Esophagus muscularis mucosa (tissue), 4 donors: ENCODE data around the gene TMEM17. TPM values are rescaled to one million over a fixed set of nuclear protein-coding genes. Genes with fewer than 3 reads are reported as not detected.

ENCODE experiments used
- DNase-seq: peaks from one replicate; pipeline ENCODE4 v3.0.0-alpha.2; 2017; ENCODE audit errors: extremely low spot score
- H3K27ac ChIP-seq, 4 donors: fragments of 200-600 bp; sonication (generic); replicated peaks in 1 of 4; 1 replicate in 3 of 4; 2 replicates in 1 of 4; pipeline ENCODE4 v1.5.1; 2016 to 2019; ENCODE audit warnings: mild to moderate bottlenecking in 1 of 4
- H3K27me3 ChIP-seq, 4 donors: fragments of 200-600 bp; sonication (generic); one replicate each; pipeline versions ENCODE4 v1.5.1 to v1.6.0; 2016 to 2019
- H3K36me3 ChIP-seq, 4 donors: fragments of 200-600 bp; sonication (generic); one replicate each; pipeline ENCODE4 v1.5.1; 2016 to 2019
- H3K4me1 ChIP-seq, 4 donors: fragments of 200-600 bp; sonication (generic); one replicate each; pipeline ENCODE4 v1.5.1; 2016 to 2019
- H3K4me3 ChIP-seq, 4 donors: fragments of 200-600 bp; sonication (generic); 1 replicate in 2 of 4; 2 replicates in 2 of 4; pipeline ENCODE4 v1.5.1; 2016 to 2019; ENCODE audit warnings: mild to moderate bottlenecking in 4 of 4, moderate library complexity in 1 of 4
- H3K9me3 ChIP-seq, 4 donors: fragments of 200-600 bp; sonication (generic); 1 replicate in 3 of 4; 2 replicates in 1 of 4; pipeline ENCODE4 v1.5.1; 2016 to 2019
- EP300 ChIP-seq: sonication (generic); formaldehyde crosslinking; IDR thresholded peaks from one replicate; pipeline ENCODE4 v1.6.1; 2017; ENCODE audit warnings: antibody characterized with exemption
- POLR2A ChIP-seq: fragments of 450-650 bp; IDR thresholded peaks from one replicate; pipeline ENCODE4 v1.6.1; 2017; ENCODE audit warnings: antibody characterized with exemption, moderate library complexity, mild to moderate bottlenecking, low read depth
- POLR2AphosphoS5 ChIP-seq, 2 donors: sonication (generic); formaldehyde crosslinking; IDR thresholded peaks; one replicate each; pipeline ENCODE4 v1.6.1; 2017; ENCODE audit warnings: antibody characterized with exemption in 2 of 2
- WGBS: methylation state at CpG from one replicate; pipeline ENCODE4 v1.1.5; 2018; 5-methylcytosine and 5-hydroxymethylcytosine counted together
- intact Hi-C: fragments of 100-400 bp; cut with DNase I; formaldehyde crosslinking; loops from one replicate; pipeline ENCODE4 v1.15.1; 2023
- small RNA-seq, 3 donors: library from RNA; depleted of rRNA; stranded (forward); fragments of <200 nt; gene quantifications; one replicate each; pipeline ENCODE3, GENCODE V24; 2016
- total RNA-seq, 4 donors: library from RNA; depleted of rRNA; stranded (reverse); fragments of >200 nt; gene quantifications; one replicate each; pipeline versions ENCODE4 v1.1.0 to v1.2.1, GENCODE V29; 2016
- TF ChIP-seq, protein P1 (sequence below), 3 experiments: fragments of 200-600 bp in 2 of 3; fragments of 450-650 bp in 1 of 3; sonication (generic) in 2 of 3; IDR thresholded peaks; one replicate each; pipeline ENCODE4 v1.5.1; 2017 to 2019; ENCODE audit warnings: antibody characterized with exemption in 3 of 3, mild to moderate bottlenecking in 2 of 3, moderate library complexity in 1 of 3

TMEM17 gene
- total RNA-seq, 4 donors from 2014 or later = 1.9 to 3.8 (median 2.4) TPM

DNA sequence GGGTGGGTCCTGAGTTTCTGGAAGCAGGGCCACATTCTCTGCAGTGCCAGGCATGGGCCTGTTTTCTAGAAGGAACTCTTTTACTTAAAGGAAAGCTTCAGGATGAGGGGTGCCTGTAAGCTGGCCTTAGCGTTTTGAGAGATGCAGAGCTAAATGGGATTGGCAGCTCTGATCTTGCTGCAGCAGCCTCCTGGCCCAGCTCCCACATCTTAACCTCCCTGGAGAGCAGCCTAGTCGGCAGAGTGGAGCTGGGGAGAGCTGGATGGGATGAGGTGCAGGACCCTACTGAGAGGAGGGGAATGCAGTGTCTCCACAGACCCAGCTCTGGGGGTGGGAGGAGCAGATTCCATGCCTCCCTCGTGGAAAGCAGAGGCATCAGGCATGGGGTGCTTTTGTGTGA lies 52.0 kb downstream of the TMEM17 start:
- Histone ChIP-seq H3K4me1 (peaks cover 13 to 33% (median 27%) of the 10 kb centered on the region in 4 donors), H3K9me3 (no peaks in the 10 kb centered on the region), H3K27ac (no peak overlapping the region), H3K36me3 (no peaks in the 10 kb centered on the region), H3K27me3 (no peaks in the 10 kb centered on the region), H3K4me3 (no peak overlapping the region)
- no peak for DNase-seq
- intact Hi-C loops = no loop called here
- WGBS = 26% methylated on average over 3 of the region's 3 CpGs
- no peak for TF ChIP-seq POLR2AphosphoS5 (IDR thresholded peaks at IDR 0.05)
- TF ChIP-seq, protein P1, sequence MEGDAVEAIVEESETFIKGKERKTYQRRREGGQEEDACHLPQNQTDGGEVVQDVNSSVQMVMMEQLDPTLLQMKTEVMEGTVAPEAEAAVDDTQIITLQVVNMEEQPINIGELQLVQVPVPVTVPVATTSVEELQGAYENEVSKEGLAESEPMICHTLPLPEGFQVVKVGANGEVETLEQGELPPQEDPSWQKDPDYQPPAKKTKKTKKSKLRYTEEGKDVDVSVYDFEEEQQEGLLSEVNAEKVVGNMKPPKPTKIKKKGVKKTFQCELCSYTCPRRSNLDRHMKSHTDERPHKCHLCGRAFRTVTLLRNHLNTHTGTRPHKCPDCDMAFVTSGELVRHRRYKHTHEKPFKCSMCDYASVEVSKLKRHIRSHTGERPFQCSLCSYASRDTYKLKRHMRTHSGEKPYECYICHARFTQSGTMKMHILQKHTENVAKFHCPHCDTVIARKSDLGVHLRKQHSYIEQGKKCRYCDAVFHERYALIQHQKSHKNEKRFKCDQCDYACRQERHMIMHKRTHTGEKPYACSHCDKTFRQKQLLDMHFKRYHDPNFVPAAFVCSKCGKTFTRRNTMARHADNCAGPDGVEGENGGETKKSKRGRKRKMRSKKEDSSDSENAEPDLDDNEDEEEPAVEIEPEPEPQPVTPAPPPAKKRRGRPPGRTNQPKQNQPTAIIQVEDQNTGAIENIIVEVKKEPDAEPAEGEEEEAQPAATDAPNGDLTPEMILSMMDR (IDR thresholded peaks at IDR 0.05) = no peak
- no peak for TF ChIP-seq EP300
- TF ChIP-seq POLR2A = no peak

DNA sequence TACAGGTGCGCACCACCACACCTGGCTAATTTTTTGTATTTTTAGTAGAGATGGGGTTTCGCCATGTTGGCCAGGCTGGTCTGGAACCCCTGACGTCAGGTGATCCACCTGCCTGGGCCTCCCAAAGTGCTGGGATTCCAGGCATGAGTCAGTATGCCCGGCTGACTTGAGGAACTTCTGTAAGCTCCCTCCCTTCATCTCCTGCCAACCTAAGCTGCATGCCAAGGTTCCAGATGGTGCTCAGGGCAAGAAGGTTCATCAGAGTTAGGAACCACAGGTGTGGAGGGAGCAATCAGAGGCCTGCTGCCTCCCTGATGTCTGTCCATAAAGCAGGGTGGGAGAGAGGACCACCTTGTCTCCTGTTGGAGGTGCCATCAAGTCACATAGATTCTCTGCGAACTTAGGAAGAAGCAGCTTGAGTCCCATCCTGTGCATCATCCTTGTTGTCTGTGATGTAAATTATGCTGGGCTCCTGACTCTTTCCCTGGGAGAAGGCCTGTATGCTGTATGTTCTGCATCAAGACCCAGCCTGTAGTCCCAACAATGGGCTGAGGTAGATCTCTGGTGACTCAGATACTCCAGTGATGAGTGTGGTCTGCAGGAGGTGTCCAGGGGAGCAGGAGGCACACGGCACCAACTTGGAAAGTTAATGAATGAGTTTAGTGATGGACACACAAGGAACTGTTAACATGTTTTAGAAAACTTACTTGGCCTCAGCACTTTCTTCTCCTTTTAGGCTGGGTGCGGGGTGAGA lies 53.1 kb downstream of the TMEM17 start:
- no peak for DNase-seq
- intact Hi-C loops = no loop called here
- 88% methylated on average over 7 of the region's 7 CpGs for WGBS
- TF ChIP-seq, protein P1 (IDR thresholded peaks at IDR 0.05) = no peak
- peaks cover 13 to 25% (median 20%) of the 10 kb centered on the region in 4 donors for H3K4me1 ChIP-seq
- H3K36me3 ChIP-seq = no peaks in the 10 kb centered on the region
- H3K27ac ChIP-seq = no peak overlapping the region
- H3K9me3 ChIP-seq = no peaks in the 10 kb centered on the region
- no peaks in the 10 kb centered on the region for H3K27me3 ChIP-seq
- H3K4me3 ChIP-seq = no peak overlapping the region

DNA sequence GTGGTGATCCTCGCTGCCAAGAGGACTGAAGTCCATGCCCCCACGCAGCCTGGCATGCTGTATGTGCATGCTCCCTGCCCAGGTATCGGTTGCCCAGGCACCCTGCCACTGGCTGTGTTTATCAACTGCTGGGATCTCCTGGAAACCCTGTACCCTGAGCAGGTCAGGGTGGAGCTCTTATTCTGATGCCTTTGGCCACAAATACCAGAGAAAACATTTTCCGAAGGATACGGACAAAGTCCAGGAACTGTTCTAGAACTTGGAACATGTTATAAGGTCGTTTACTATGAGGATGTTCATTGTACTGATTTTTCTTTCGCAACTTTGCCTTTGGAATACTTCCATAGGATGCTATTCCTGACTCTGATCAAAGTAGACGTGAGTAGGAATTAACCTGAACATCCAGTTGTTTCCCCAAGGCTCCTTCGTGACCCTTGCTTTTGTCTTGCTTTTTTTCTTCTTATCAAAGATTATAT lies 55.2 kb downstream of the TMEM17 start:
- Histone ChIP-seq H3K27me3 (no peaks in the 10 kb centered on the region), H3K9me3 (no peaks in the 10 kb centered on the region), H3K36me3 (no peaks in the 10 kb centered on the region), H3K4me3 (no peak overlapping the region), H3K4me1 (peaks cover 0 to 8% (median 3%) of the 10 kb centered on the region in 4 donors), H3K27ac (no peak overlapping the region)
- WGBS = 76% methylated on average over 7 of the region's 9 CpGs
- intact Hi-C loops = no loop called here
- DNase-seq = no peak
- no peak for TF ChIP-seq POLR2A
- TF ChIP-seq POLR2AphosphoS5 (IDR thresholded peaks at IDR 0.05) = no peak
- TF ChIP-seq, protein P1 (IDR thresholded peaks at IDR 0.05) = no peak
- TF ChIP-seq EP300 = no peak

Small RNAs within 50 kb of the gene (small RNA-seq; reads per million reads assigned to genes)
- gene AC107083.1 (0 to 0.17 (median 0) reads per million in 3 donors), gene RN7SL18P (0 reads per million in 3 donors)

Other genes starting within 250 kb of the TMEM17 start
- gene EHBP1, start 199.5 kb upstream of the TMEM17 start, total RNA-seq = 100 to 1,000 TPM; 103 to 199 (median 151) TPM